Measurements from ENCODE around the gene EDN3. TPM values are rescaled to one million over a fixed set of nuclear protein-coding genes. Genes with fewer than 3 reads are reported as not detected.

Gene EDN3
- total and polyA plus RNA-seq, 2 experiments from 2014 or later: not detected

- no peak for DNase-seq (ENCODE audit: low read depth in 1 of 2, low spot score in 1 of 2)
- no peaks in the 10 kb centered on the region for H3K4me1 ChIP-seq (ENCODE audit: low read depth)
- TF ChIP-seq, protein P1, sequence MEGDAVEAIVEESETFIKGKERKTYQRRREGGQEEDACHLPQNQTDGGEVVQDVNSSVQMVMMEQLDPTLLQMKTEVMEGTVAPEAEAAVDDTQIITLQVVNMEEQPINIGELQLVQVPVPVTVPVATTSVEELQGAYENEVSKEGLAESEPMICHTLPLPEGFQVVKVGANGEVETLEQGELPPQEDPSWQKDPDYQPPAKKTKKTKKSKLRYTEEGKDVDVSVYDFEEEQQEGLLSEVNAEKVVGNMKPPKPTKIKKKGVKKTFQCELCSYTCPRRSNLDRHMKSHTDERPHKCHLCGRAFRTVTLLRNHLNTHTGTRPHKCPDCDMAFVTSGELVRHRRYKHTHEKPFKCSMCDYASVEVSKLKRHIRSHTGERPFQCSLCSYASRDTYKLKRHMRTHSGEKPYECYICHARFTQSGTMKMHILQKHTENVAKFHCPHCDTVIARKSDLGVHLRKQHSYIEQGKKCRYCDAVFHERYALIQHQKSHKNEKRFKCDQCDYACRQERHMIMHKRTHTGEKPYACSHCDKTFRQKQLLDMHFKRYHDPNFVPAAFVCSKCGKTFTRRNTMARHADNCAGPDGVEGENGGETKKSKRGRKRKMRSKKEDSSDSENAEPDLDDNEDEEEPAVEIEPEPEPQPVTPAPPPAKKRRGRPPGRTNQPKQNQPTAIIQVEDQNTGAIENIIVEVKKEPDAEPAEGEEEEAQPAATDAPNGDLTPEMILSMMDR (IDR thresholded peaks at IDR 0.05; ENCODE audit: low read depth, low read length): no peak
- H3K36me3 ChIP-seq: no peaks in the 10 kb centered on the region
- H3K4me3 ChIP-seq: no peak overlapping the region
- peaks cover 75% of the 10 kb centered on the region for H3K27me3 ChIP-seq
- H3K9me3 ChIP-seq (ENCODE audit: low read depth): no peaks in the 10 kb centered on the region
- no peak overlapping the region for H3K27ac ChIP-seq
Measured at GRCh38 chr20:59346061-59346460, 45.6 kb downstream of the EDN3 start.

DNA sequence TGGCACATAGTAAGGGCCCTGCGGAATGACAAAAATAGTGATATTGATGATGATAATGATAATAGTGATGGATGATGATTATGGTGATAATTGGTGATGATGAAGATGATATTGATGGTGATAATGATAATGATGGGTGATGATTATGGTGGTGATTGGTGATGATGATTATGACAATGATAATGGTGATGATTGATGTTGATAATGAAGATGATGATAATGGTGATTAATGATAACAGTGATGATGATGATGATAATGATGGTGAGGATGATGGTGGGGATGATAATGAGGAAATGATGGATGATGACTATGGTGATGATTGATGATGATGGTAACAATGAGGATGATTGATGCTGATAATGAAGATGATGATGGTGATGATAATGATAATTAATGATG is 48.9 kb downstream of the EDN3 start:
- no peak overlapping the region for H3K4me3 ChIP-seq
- H3K36me3 ChIP-seq: no peaks in the 10 kb centered on the region
- H3K9me3 ChIP-seq (ENCODE audit: low read depth): no peaks in the 10 kb centered on the region
- TF ChIP-seq, protein P1 (IDR thresholded peaks at IDR 0.05; ENCODE audit: low read depth, low read length): no peak
- no peak for DNase-seq (ENCODE audit: low read depth in 1 of 2, low spot score in 1 of 2)
- no peaks in the 10 kb centered on the region for H3K4me1 ChIP-seq (ENCODE audit: low read depth)
- H3K27ac ChIP-seq: no peak overlapping the region
- peaks cover 80% of the 10 kb centered on the region for H3K27me3 ChIP-seq

DNA sequence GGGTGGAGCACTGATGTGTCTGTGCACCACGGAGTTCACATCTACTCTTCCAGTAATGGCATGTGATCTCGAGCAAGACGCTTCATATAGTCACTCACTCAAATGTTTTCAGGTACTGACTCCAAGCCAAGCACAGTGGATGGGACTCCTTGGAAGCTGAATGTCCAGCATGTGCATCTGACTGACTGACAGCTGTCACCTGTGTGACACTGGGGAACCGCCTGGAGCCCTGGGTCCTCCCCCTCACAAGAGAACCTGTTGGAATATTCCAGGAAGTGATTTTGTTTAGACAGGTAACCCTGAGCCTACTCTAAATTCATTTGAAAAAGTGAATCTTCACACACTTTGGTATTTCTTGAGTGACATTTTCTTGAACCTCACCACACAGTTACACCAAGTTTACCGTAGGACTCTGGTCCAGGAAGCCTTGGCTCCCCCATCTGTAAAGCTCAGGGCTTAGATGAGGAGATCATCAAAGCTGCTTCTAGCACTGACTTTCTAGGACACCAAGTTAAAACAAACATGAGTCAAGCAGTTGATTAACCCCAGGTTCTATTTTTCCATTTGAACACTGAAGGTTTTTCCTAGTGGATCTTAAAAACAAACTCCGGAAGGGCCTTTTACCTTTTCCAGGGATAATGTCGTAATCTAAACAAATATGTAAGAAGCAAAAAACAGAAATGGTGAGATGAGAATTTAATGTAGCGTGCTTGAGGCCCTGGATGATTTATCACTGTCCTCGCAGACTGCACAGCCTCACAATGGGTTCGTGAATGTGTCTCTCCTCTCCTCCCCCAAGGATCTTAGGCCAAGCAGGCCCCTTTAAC is 50.1 kb downstream of the EDN3 start:
- TF ChIP-seq, protein P1 (IDR thresholded peaks at IDR 0.05; ENCODE audit: low read depth, low read length): no peak

GRCh38 chr20:59351157-59352040 is 51.0 kb downstream of the EDN3 start:
- no peak overlapping the region for H3K27ac ChIP-seq
- H3K4me3 ChIP-seq: no peak overlapping the region
- H3K27me3 ChIP-seq: peaks cover 64% of the 10 kb centered on the region
- DNase-seq (ENCODE audit: low read depth in 1 of 2, low spot score in 1 of 2): no peak
- H3K9me3 ChIP-seq (ENCODE audit: low read depth): no peaks in the 10 kb centered on the region
- no peaks in the 10 kb centered on the region for H3K36me3 ChIP-seq
- H3K4me1 ChIP-seq (ENCODE audit: low read depth): no peaks in the 10 kb centered on the region
- TF ChIP-seq, protein P1 (IDR thresholded peaks at IDR 0.05; ENCODE audit: low read depth, low read length): no peak

More for the DNA sequence above, 50.1 kb downstream of the EDN3 start:
- Histone ChIP-seq H3K27ac (no peak overlapping the region), H3K27me3 (peaks cover 68% of the 10 kb centered on the region), H3K9me3 (ENCODE audit: low read depth) (no peaks in the 10 kb centered on the region), H3K4me1 (ENCODE audit: low read depth) (no peaks in the 10 kb centered on the region), H3K36me3 (no peaks in the 10 kb centered on the region), H3K4me3 (no peak overlapping the region)
- DNase-seq (ENCODE audit: low read depth in 1 of 2, low spot score in 1 of 2): no peak

- Histone ChIP-seq H3K4me1 (ENCODE audit: low read depth) (no peaks in the 10 kb centered on the region), H3K36me3 (no peaks in the 10 kb centered on the region), H3K27ac (no peak overlapping the region), H3K9me3 (ENCODE audit: low read depth) (no peaks in the 10 kb centered on the region), H3K4me3 (no peak overlapping the region), H3K27me3 (peaks cover 58% of the 10 kb centered on the region)
- DNase-seq (ENCODE audit: low read depth in 1 of 2, low spot score in 1 of 2): no peak
- TF ChIP-seq, protein P1 (IDR thresholded peaks at IDR 0.05; ENCODE audit: low read depth, low read length): no peak
Measured at GRCh38 chr20:59352541-59352940, 52.1 kb downstream of the EDN3 start.

All from cardiac muscle cell (in vitro differentiated cells and primary cell).